ENCODE data around the gene ATP1A1.

ATP1A1 gene

GRCh38 chr1:116431870-116432500, 58.9 kb downstream of the ATP1A1 start:
- no peaks in the 10 kb centered on the region for H3K27me3 ChIP-seq (replicated peaks; ENCODE audit: control insufficient read depth, insufficient read depth, low read length)
- H3K9me3 ChIP-seq (ENCODE audit: control insufficient read depth, low read length) = peaks cover 5% of the 10 kb centered on the region
- H3K4me3 ChIP-seq (ENCODE audit: low read length) = no peak overlapping the region
- H3K9ac ChIP-seq (ENCODE audit: low read length) = no peak overlapping the region
- no peak for DNase-seq (ENCODE audit: low read depth)
- H3K4me1 ChIP-seq (ENCODE audit: control insufficient read depth, insufficient read depth, low read length) = peaks cover 9% of the 10 kb centered on the region
- no peaks in the 10 kb centered on the region for H3K36me3 ChIP-seq (ENCODE audit: control insufficient read depth, insufficient read depth, low read length, severe bottlenecking)

GRCh38 chr1:116432655-116433265, 59.7 kb downstream of the ATP1A1 start:
- Histone ChIP-seq H3K4me1 (ENCODE audit: control insufficient read depth, insufficient read depth, low read length) (peaks cover 9% of the 10 kb centered on the region), H3K9me3 (ENCODE audit: control insufficient read depth, low read length) (peaks cover 5% of the 10 kb centered on the region), H3K4me3 (ENCODE audit: low read length) (no peak overlapping the region), H3K36me3 (ENCODE audit: control insufficient read depth, insufficient read depth, low read length, severe bottlenecking) (no peaks in the 10 kb centered on the region), H3K27me3 (replicated peaks; ENCODE audit: control insufficient read depth, insufficient read depth, low read length) (no peaks in the 10 kb centered on the region), H3K9ac (ENCODE audit: low read length) (no peak overlapping the region)
- no peak for DNase-seq (ENCODE audit: low read depth)

GRCh38 chr1:116433275-116434257, 60.5 kb downstream of the ATP1A1 start:
- no peaks in the 10 kb centered on the region for H3K36me3 ChIP-seq (ENCODE audit: control insufficient read depth, insufficient read depth, low read length, severe bottlenecking)
- peaks cover 5% of the 10 kb centered on the region for H3K9me3 ChIP-seq (ENCODE audit: control insufficient read depth, low read length)
- no peaks in the 10 kb centered on the region for H3K27me3 ChIP-seq (replicated peaks; ENCODE audit: control insufficient read depth, insufficient read depth, low read length)
- peaks cover 9% of the 10 kb centered on the region for H3K4me1 ChIP-seq (ENCODE audit: control insufficient read depth, insufficient read depth, low read length)
- no peak overlapping the region for H3K4me3 ChIP-seq (ENCODE audit: low read length)
- peak; percentile 26 for DNase-seq (ENCODE audit: low read depth)
- H3K9ac ChIP-seq (ENCODE audit: low read length) = no peak overlapping the region

- Histone ChIP-seq H3K27me3 (replicated peaks; ENCODE audit: control insufficient read depth, insufficient read depth, low read length) (no peaks in the 10 kb centered on the region), H3K4me1 (ENCODE audit: control insufficient read depth, insufficient read depth, low read length) (peaks cover 9% of the 10 kb centered on the region), H3K9ac (ENCODE audit: low read length) (no peak overlapping the region), H3K4me3 (ENCODE audit: low read length) (no peak overlapping the region), H3K36me3 (ENCODE audit: control insufficient read depth, insufficient read depth, low read length, severe bottlenecking) (no peaks in the 10 kb centered on the region), H3K9me3 (ENCODE audit: control insufficient read depth, low read length) (peaks cover 5% of the 10 kb centered on the region)
- no peak for DNase-seq (ENCODE audit: low read depth)
Measured at GRCh38 chr1:116434849-116435248, 61.8 kb downstream of the ATP1A1 start.

- peaks cover 9% of the 10 kb centered on the region for H3K4me1 ChIP-seq (ENCODE audit: control insufficient read depth, insufficient read depth, low read length)
- H3K36me3 ChIP-seq (ENCODE audit: control insufficient read depth, insufficient read depth, low read length, severe bottlenecking) = no peaks in the 10 kb centered on the region
- H3K4me3 ChIP-seq (ENCODE audit: low read length) = no peak overlapping the region
- H3K9ac ChIP-seq (ENCODE audit: low read length) = no peak overlapping the region
- H3K27me3 ChIP-seq (replicated peaks; ENCODE audit: control insufficient read depth, insufficient read depth, low read length) = no peaks in the 10 kb centered on the region
- DNase-seq (ENCODE audit: low read depth) = no peak
- peaks cover 5% of the 10 kb centered on the region for H3K9me3 ChIP-seq (ENCODE audit: control insufficient read depth, low read length)
Measured at GRCh38 chr1:116435806-116436610, 63.0 kb downstream of the ATP1A1 start.

GRCh38 chr1:116436611-116436970, 63.5 kb downstream of the ATP1A1 start:
- Histone ChIP-seq H3K4me3 (ENCODE audit: low read length) (no peak overlapping the region), H3K9me3 (ENCODE audit: control insufficient read depth, low read length) (peaks cover 5% of the 10 kb centered on the region), H3K9ac (ENCODE audit: low read length) (no peak overlapping the region), H3K27me3 (replicated peaks; ENCODE audit: control insufficient read depth, insufficient read depth, low read length) (peaks cover 4% of the 10 kb centered on the region), H3K4me1 (ENCODE audit: control insufficient read depth, insufficient read depth, low read length) (peaks cover 9% of the 10 kb centered on the region), H3K36me3 (ENCODE audit: control insufficient read depth, insufficient read depth, low read length, severe bottlenecking) (no peaks in the 10 kb centered on the region)
- DNase-seq (ENCODE audit: low read depth) = no peak

- H3K4me3 ChIP-seq (ENCODE audit: low read length) = no peak overlapping the region
- H3K27me3 ChIP-seq (replicated peaks; ENCODE audit: control insufficient read depth, insufficient read depth, low read length) = peaks cover 16% of the 10 kb centered on the region
- no peak overlapping the region for H3K9ac ChIP-seq (ENCODE audit: low read length)
- H3K9me3 ChIP-seq (ENCODE audit: control insufficient read depth, low read length) = peaks cover 3% of the 10 kb centered on the region
- H3K36me3 ChIP-seq (ENCODE audit: control insufficient read depth, insufficient read depth, low read length, severe bottlenecking) = no peaks in the 10 kb centered on the region
- no peak for DNase-seq (ENCODE audit: low read depth)
- H3K4me1 ChIP-seq (ENCODE audit: control insufficient read depth, insufficient read depth, low read length) = no peaks in the 10 kb centered on the region
Measured at GRCh38 chr1:116439701-116440100, 66.7 kb downstream of the ATP1A1 start.

GRCh38 chr1:116440731-116441130, 67.7 kb downstream of the ATP1A1 start:
- DNase-seq (ENCODE audit: low read depth) = no peak
- Histone ChIP-seq H3K9me3 (ENCODE audit: control insufficient read depth, low read length) (no peaks in the 10 kb centered on the region), H3K36me3 (ENCODE audit: control insufficient read depth, insufficient read depth, low read length, severe bottlenecking) (no peaks in the 10 kb centered on the region), H3K9ac (ENCODE audit: low read length) (no peak overlapping the region), H3K27me3 (replicated peaks; ENCODE audit: control insufficient read depth, insufficient read depth, low read length) (peaks cover 16% of the 10 kb centered on the region), H3K4me1 (ENCODE audit: control insufficient read depth, insufficient read depth, low read length) (no peaks in the 10 kb centered on the region), H3K4me3 (ENCODE audit: low read length) (no peak overlapping the region)

- H3K9ac ChIP-seq (ENCODE audit: low read length) = no peak overlapping the region
- no peak for DNase-seq (ENCODE audit: low read depth)
- H3K27me3 ChIP-seq (replicated peaks; ENCODE audit: control insufficient read depth, insufficient read depth, low read length) = peaks cover 24% of the 10 kb centered on the region
- no peaks in the 10 kb centered on the region for H3K9me3 ChIP-seq (ENCODE audit: control insufficient read depth, low read length)
- peaks cover 11% of the 10 kb centered on the region for H3K4me1 ChIP-seq (ENCODE audit: control insufficient read depth, insufficient read depth, low read length)
- no peaks in the 10 kb centered on the region for H3K36me3 ChIP-seq (ENCODE audit: control insufficient read depth, insufficient read depth, low read length, severe bottlenecking)
- no peak overlapping the region for H3K4me3 ChIP-seq (ENCODE audit: low read length)
Measured at GRCh38 chr1:116445534-116445933, 72.5 kb downstream of the ATP1A1 start.

- H3K4me1 ChIP-seq (ENCODE audit: control insufficient read depth, insufficient read depth, low read length) = peaks cover 13% of the 10 kb centered on the region
- H3K9ac ChIP-seq (ENCODE audit: low read length) = no peak overlapping the region
- peaks cover 26% of the 10 kb centered on the region for H3K27me3 ChIP-seq (replicated peaks; ENCODE audit: control insufficient read depth, insufficient read depth, low read length)
- no peak overlapping the region for H3K4me3 ChIP-seq (ENCODE audit: low read length)
- H3K36me3 ChIP-seq (ENCODE audit: control insufficient read depth, insufficient read depth, low read length, severe bottlenecking) = no peaks in the 10 kb centered on the region
- H3K9me3 ChIP-seq (ENCODE audit: control insufficient read depth, low read length) = no peaks in the 10 kb centered on the region
- DNase-seq (ENCODE audit: low read depth) = no peak
Measured at GRCh38 chr1:116446686-116447085, 73.6 kb downstream of the ATP1A1 start.

All from adipocyte (in vitro differentiated cells).